SK-N-SH (cell line): ENCODE data around the gene KCNN3.

Experiments used
- ELF1 ChIP-seq: IDR thresholded peaks from 2 replicates; pipeline ENCODE4 v1.4.0; 2012
- EP300 ChIP-seq, 2 experiments: IDR thresholded peaks; 2 replicates each; pipeline versions ENCODE4 v1.4.0 to v1.6.1; 2012; ENCODE audit warnings: borderline replicate concordance in 1 of 2, low read depth in 1 of 2, low read length in 1 of 2
- EZH2phosphoT487 ChIP-seq: fragments of 200-600 bp; sonication (generic); IDR thresholded peaks from 2 replicates; pipeline ENCODE4 v1.6.1; 2017; ENCODE audit warnings: low read depth, mixed run types, mild to moderate bottlenecking, antibody characterized with exemption, moderate library complexity, borderline replicate concordance
- MXI1 ChIP-seq: IDR thresholded peaks from 2 replicates; pipeline ENCODE4 v1.6.1; 2012; ENCODE audit warnings: mild to moderate bottlenecking, low read depth, low read length, improper control_type of control experiment
- POLR2AphosphoS5 ChIP-seq: IDR thresholded peaks from 2 replicates; pipeline ENCODE4 v1.6.1; 2012; ENCODE audit warnings: low read depth, low read length
- RFX5 ChIP-seq: IDR thresholded peaks from 2 replicates; pipeline ENCODE4 v1.6.1; 2012; ENCODE audit warnings: mild to moderate bottlenecking, improper control_type of control experiment, low read length
- TAF1 ChIP-seq: IDR thresholded peaks from 2 replicates; pipeline ENCODE4 v1.6.1; 2012; ENCODE audit warnings: low read depth, mild to moderate bottlenecking, low read length, moderate library complexity, borderline replicate concordance
- TCF12 ChIP-seq: IDR thresholded peaks from 2 replicates; pipeline ENCODE4 v1.4.0; 2012
- TF ChIP-seq, protein P1 (sequence below): fragments of 200-600 bp; sonication (generic); IDR thresholded peaks from 2 replicates; pipeline ENCODE4 v1.6.1; 2017; ENCODE audit warnings: antibody characterized with exemption, mild to moderate bottlenecking, moderate library complexity

DNA sequence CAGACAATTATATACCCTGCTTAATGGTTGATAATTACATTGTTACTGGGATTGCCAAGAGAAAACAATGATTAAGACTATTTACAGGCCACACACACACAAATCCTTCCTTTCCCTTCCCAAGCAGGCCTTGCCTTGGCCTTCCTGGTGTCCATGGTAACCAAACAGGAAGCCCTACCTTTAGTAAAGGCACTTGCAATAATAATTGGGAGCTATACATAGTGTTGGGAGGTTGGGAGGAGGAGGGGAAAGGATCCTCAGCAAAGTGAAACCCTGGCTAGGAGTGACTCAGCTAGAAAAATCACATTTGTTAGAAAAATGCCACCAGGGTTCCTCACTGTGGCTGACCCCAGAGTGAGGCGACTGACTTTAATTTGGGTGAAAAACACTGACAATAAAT, 139.8 kb downstream of the KCNN3 start:
- no peak for TF ChIP-seq EZH2phosphoT487
- TF ChIP-seq POLR2AphosphoS5, result no peak
- TF ChIP-seq TAF1, result no peak
- TF ChIP-seq, protein P1, sequence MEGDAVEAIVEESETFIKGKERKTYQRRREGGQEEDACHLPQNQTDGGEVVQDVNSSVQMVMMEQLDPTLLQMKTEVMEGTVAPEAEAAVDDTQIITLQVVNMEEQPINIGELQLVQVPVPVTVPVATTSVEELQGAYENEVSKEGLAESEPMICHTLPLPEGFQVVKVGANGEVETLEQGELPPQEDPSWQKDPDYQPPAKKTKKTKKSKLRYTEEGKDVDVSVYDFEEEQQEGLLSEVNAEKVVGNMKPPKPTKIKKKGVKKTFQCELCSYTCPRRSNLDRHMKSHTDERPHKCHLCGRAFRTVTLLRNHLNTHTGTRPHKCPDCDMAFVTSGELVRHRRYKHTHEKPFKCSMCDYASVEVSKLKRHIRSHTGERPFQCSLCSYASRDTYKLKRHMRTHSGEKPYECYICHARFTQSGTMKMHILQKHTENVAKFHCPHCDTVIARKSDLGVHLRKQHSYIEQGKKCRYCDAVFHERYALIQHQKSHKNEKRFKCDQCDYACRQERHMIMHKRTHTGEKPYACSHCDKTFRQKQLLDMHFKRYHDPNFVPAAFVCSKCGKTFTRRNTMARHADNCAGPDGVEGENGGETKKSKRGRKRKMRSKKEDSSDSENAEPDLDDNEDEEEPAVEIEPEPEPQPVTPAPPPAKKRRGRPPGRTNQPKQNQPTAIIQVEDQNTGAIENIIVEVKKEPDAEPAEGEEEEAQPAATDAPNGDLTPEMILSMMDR, result no peak
- no peak for TF ChIP-seq TCF12
- no peak for TF ChIP-seq MXI1
- no peak for TF ChIP-seq EP300 (IDR thresholded peaks at IDR 0.05; ENCODE audit: borderline replicate concordance in 1 of 2, low read depth in 1 of 2, low read length in 1 of 2)
- TF ChIP-seq ELF1, result no peak
- no peak for TF ChIP-seq RFX5
